ENCODE data around the gene DERA.

DERA gene

DNA sequence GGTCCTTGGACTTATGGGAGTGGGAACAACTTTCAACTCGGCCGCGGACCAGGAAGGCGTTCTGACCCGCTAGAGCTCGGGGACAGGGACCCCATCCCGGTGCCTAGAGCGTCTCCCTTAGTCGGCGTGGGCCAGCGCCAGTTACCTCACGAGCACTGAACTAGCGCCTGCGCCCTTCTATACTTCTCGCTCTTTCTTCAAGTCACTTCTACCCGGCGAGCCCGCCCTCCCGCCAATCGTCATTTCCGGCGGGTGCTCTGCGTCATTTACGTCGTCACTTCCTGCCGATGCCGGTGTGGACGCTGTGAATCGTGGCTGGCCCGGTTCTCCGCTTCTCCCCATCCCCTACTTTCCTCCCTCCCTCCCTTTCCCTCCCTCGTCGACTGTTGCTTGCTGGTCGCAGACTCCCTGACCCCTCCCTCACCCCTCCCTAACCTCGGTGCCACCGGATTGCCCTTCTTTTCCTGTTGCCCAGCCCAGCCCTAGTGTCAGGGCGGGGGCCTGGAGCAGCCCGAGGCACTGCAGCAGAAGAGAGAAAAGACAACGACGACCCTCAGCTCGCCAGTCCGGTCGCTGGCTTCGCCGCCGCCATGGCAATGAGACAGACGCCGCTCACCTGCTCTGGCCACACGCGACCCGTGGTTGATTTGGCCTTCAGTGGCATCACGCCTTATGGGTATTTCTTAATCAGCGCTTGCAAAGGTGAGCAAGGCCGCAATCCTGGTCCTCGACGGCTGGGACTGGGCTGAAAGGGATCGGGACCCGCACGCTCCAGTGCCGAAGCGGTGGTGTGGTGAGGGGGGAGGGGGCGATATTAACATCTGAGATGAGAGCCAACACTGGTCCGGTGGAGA, 28.8 kb upstream of the DERA start, which contains the start of gene STRAP (continued):
- peak; percentile 89 for TF ChIP-seq ZBTB11 (tag by site-specific recombination; conservative IDR thresholded peaks at IDR 0.05; ENCODE audit: low read depth)
- no peak for TF ChIP-seq GLI4 (tag by site-specific recombination; IDR thresholded peaks at IDR 0.05)
- no peak for TF ChIP-seq ZNF112 (tag by site-specific recombination; IDR thresholded peaks at IDR 0.05)
- no peak for TF ChIP-seq ZNF747 (tag by site-specific recombination; IDR thresholded peaks at IDR 0.05)
- no peak for TF ChIP-seq ZNF514 (tag by site-specific recombination; IDR thresholded peaks at IDR 0.05)
- no peak for TF ChIP-seq PRDM6 (tag by site-specific recombination; IDR thresholded peaks at IDR 0.05)
- peak; percentile 32; the same call in 1 of the 2 replicates for TF ChIP-seq SCRT1 (tag by site-specific recombination; IDR thresholded peaks at IDR 0.05; ENCODE audit: borderline replicate concordance)
- no peak for TF ChIP-seq ZNF391 (tag by site-specific recombination; IDR thresholded peaks at IDR 0.05; ENCODE audit: borderline replicate concordance, low read depth)
- peak; percentile 96 for TF ChIP-seq SCRT2 (tag by site-specific recombination; IDR thresholded peaks at IDR 0.05)
- no peak for TF ChIP-seq ZNF768 (tag by site-specific recombination; IDR thresholded peaks at IDR 0.05)
- TF ChIP-seq, protein P1, sequence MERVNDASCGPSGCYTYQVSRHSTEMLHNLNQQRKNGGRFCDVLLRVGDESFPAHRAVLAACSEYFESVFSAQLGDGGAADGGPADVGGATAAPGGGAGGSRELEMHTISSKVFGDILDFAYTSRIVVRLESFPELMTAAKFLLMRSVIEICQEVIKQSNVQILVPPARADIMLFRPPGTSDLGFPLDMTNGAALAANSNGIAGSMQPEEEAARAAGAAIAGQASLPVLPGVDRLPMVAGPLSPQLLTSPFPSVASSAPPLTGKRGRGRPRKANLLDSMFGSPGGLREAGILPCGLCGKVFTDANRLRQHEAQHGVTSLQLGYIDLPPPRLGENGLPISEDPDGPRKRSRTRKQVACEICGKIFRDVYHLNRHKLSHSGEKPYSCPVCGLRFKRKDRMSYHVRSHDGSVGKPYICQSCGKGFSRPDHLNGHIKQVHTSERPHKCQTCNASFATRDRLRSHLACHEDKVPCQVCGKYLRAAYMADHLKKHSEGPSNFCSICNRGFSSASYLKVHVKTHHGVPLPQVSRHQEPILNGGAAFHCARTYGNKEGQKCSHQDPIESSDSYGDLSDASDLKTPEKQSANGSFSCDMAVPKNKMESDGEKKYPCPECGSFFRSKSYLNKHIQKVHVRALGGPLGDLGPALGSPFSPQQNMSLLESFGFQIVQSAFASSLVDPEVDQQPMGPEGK (tag by site-specific recombination; IDR thresholded peaks at IDR 0.05): peak; percentile 90
- TF ChIP-seq ZNF521 (tag by site-specific recombination; IDR thresholded peaks at IDR 0.05): no peak
- TF ChIP-seq ZFP69B (tag by site-specific recombination; IDR thresholded peaks at IDR 0.05): peak; percentile 44; the same call in 1 of the 2 replicates
- no peak for TF ChIP-seq ZNF830 (tag by site-specific recombination; IDR thresholded peaks at IDR 0.05; ENCODE audit: low read depth)
- peak; percentile 96 for TF ChIP-seq SP2 (tag by site-specific recombination; IDR thresholded peaks at IDR 0.05)
- no peak for TF ChIP-seq ZNF560 (tag by site-specific recombination; IDR thresholded peaks at IDR 0.05; ENCODE audit: borderline replicate concordance)
- TF ChIP-seq ZNF624 (tag by site-specific recombination; IDR thresholded peaks at IDR 0.05): no peak
- no peak for TF ChIP-seq ZNF350 (tag by site-specific recombination; IDR thresholded peaks at IDR 0.05)
- TF ChIP-seq ZNF221 (tag by site-specific recombination; IDR thresholded peaks at IDR 0.05; ENCODE audit: borderline replicate concordance): no peak
- TF ChIP-seq ZBTB17 (tag by site-specific recombination; IDR thresholded peaks at IDR 0.05): peak; percentile 47
- no peak for TF ChIP-seq ZNF121 (tag by site-specific recombination; IDR thresholded peaks at IDR 0.05)
- no peak for TF ChIP-seq ZFP41 (tag by site-specific recombination; IDR thresholded peaks at IDR 0.05; ENCODE audit: borderline replicate concordance)
- no peak for TF ChIP-seq ZNF138 (tag by site-specific recombination; IDR thresholded peaks at IDR 0.05; ENCODE audit: borderline replicate concordance)
- TF ChIP-seq ZNF433 (tag by site-specific recombination; IDR thresholded peaks at IDR 0.05; ENCODE audit: low read depth): no peak
- peak; percentile 66 for TF ChIP-seq ZFP37 (tag by site-specific recombination; IDR thresholded peaks at IDR 0.05)
- no peak for TF ChIP-seq RBAK (tag by site-specific recombination; IDR thresholded peaks at IDR 0.05)
- TF ChIP-seq ZNF157 (tag by site-specific recombination; IDR thresholded peaks at IDR 0.05): no peak
- TF ChIP-seq, protein P2, sequence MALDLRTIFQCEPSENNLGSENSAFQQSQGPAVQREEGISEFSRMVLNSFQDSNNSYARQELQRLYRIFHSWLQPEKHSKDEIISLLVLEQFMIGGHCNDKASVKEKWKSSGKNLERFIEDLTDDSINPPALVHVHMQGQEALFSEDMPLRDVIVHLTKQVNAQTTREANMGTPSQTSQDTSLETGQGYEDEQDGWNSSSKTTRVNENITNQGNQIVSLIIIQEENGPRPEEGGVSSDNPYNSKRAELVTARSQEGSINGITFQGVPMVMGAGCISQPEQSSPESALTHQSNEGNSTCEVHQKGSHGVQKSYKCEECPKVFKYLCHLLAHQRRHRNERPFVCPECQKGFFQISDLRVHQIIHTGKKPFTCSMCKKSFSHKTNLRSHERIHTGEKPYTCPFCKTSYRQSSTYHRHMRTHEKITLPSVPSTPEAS (tag by site-specific recombination; IDR thresholded peaks at IDR 0.05): no peak
- TF ChIP-seq ZNF24 (tag by site-specific recombination; IDR thresholded peaks at IDR 0.05): 0 out of 2 replicates have a peak, but pooled peaks have one; percentile 63
- TF ChIP-seq ZNF660 (tag by site-specific recombination; IDR thresholded peaks at IDR 0.05): no peak; the same call in 1 of the 2 replicates
- TF ChIP-seq ZNF704 (tag by site-specific recombination; IDR thresholded peaks at IDR 0.05): no peak

All from HEK293 (cell line).